D721Med (cell line): Measurements from ENCODE around the gene DIO1.

Source experiments
- DNase-seq: peaks from one replicate; pipeline ENCODE4 v3.0.0; 2011; ENCODE audit warnings: low spot score; ENCODE audit not compliant: insufficient read length
- FAIRE-seq: peaks from 2 replicates; lab custom pipeline; 2011; peaks lifted over from hg19 to GRCh38; lab: Jason Lieb, UNC
- CTCF ChIP-seq: IDR thresholded peaks from 2 replicates; pipeline ENCODE4 v1.5.1; 2012; ENCODE audit warnings: mild to moderate bottlenecking, control low read depth; ENCODE audit not compliant: insufficient read depth; ENCODE audit errors: missing control alignments

Gene DIO1

GRCh38 chr1:53957194-53957818 lies 63.3 kb downstream of the DIO1 start:
- peak; percentile 76 for FAIRE-seq
- DNase-seq = no peak
- no peak for TF ChIP-seq CTCF

GRCh38 chr1:53959664-53960250 lies 65.8 kb downstream of the DIO1 start:
- peak; percentile 59 for TF ChIP-seq CTCF
- DNase-seq = no peak
- FAIRE-seq = no peak
